Common myeloid progenitor, CD34-positive (primary cell): Measurements from ENCODE around the gene MRTFA.
A peak's percentile ranks its signal among the peaks of the same experiment; 100 is the strongest.
"Not testable (repeated sequence)": the region's sequence is repeated elsewhere in the genome, so short reads cannot be mapped to it uniquely, and the experiment has no call there.

Experiments
- CTCF ChIA-PET: fragments of 350-600 bp; sonication (Branson Sonifier 250); formaldehyde crosslinking; loops from one replicate; lab custom pipeline; 2021; ENCODE audit warnings: antibody characterized with exemption; lab: Charles Lee
- POLR2A ChIA-PET: fragments of 350-600 bp; sonication (Branson Sonifier 250); formaldehyde crosslinking; loops from one replicate; lab custom pipeline; 2021; ENCODE audit warnings: antibody characterized with exemption; lab: Charles Lee
- DNase-seq, 3 donors: peaks; one replicate each; pipeline versions ENCODE4 v3.0.0 to v3.0.0-alpha.2; 2013
- H3K27ac ChIP-seq, 2 experiments: 1 replicate in 1 of 2; 2 replicates in 1 of 2; pipeline ENCODE4 v1.7.0; 2013; ENCODE audit warnings: inconsistent platforms in 2 of 2, low read length in 2 of 2, mild to moderate bottlenecking in 2 of 2, low read depth in 1 of 2, moderate library complexity in 1 of 2; ENCODE audit not compliant: severe bottlenecking in 2 of 2, insufficient read depth in 1 of 2, poor library complexity in 1 of 2
- H3K27me3 ChIP-seq, 5 experiments: replicated peaks in 2 of 5; 1 replicate in 3 of 5; 2 replicates in 2 of 5; pipeline versions ENCODE4 v1.6.1 to v1.7.0; 2013; ENCODE audit warnings: low read length in 4 of 5, mild to moderate bottlenecking in 2 of 5, moderate library complexity in 2 of 5, inconsistent platforms in 1 of 5; ENCODE audit not compliant: insufficient read depth in 5 of 5, control insufficient read depth in 4 of 5
- H3K36me3 ChIP-seq, 4 experiments: 1 replicate in 2 of 4; 2 replicates in 2 of 4; pipeline versions ENCODE4 v1.6.1 to v1.7.0; 2013; ENCODE audit warnings: low read length in 3 of 4, control low read depth in 1 of 4, mild to moderate bottlenecking in 1 of 4; ENCODE audit not compliant: control insufficient read depth in 4 of 4, insufficient read depth in 4 of 4
- H3K4me1 ChIP-seq, 4 experiments: 1 replicate in 3 of 4; 2 replicates in 1 of 4; pipeline versions ENCODE4 v1.6.1 to v1.7.1; 2013; ENCODE audit warnings: low read length in 3 of 4, mild to moderate bottlenecking in 3 of 4, control low read depth in 1 of 4, inconsistent platforms in 1 of 4, moderate library complexity in 1 of 4; ENCODE audit not compliant: control insufficient read depth in 4 of 4, insufficient read depth in 4 of 4; ENCODE audit errors: control extremely low read depth in 1 of 4
- H3K4me3 ChIP-seq, 7 experiments: 1 replicate in 4 of 7; 2 replicates in 3 of 7; pipeline versions ENCODE4 v1.5.1 to v1.7.0; 2013; ENCODE audit warnings: mild to moderate bottlenecking in 7 of 7, low read length in 6 of 7, moderate library complexity in 6 of 7, inconsistent platforms in 2 of 7, low read depth in 2 of 7, control low read depth in 1 of 7; ENCODE audit not compliant: insufficient read depth in 4 of 7, control insufficient read depth in 1 of 7; ENCODE audit errors: extremely low read depth in 1 of 7
- H3K9me3 ChIP-seq, 5 experiments: 1 replicate in 4 of 5; 2 replicates in 1 of 5; pipeline versions ENCODE4 v1.6.1 to v1.7.1; 2013; ENCODE audit warnings: low read length in 4 of 5, mild to moderate bottlenecking in 2 of 5, inconsistent platforms in 1 of 5, low read depth in 1 of 5, moderate library complexity in 1 of 5; ENCODE audit not compliant: control insufficient read depth in 4 of 5, insufficient read depth in 2 of 5; ENCODE audit errors: control extremely low read depth in 1 of 5
- WGBS: methylation state at CpG from one replicate; pipeline ENCODE4 v1.1.5; 2013; ENCODE audit not compliant: insufficient coverage; 5-methylcytosine and 5-hydroxymethylcytosine counted together

The MRTFA gene

GRCh38 chr22:40516416-40516815, 120.1 kb downstream of the MRTFA start:
- DNase-seq = no peak
- Histone ChIP-seq H3K36me3 (peaks cover 0 to 5% (median 2%) of the 10 kb centered on the region in 4 experiments), H3K4me1 (no peaks in the 10 kb centered on the region), H3K4me3 (no peak overlapping the region), H3K27me3 (no peaks in the 10 kb centered on the region), H3K9me3 (no peaks in the 10 kb centered on the region), H3K27ac (no peak overlapping the region)
- POLR2A ChIA-PET = no interaction called here
- 100% methylated on average over 1 of the region's 3 CpGs for WGBS
- CTCF ChIA-PET = interaction anchor here (0.9 to 1.5 kb wide), 5 partner anchors 8 to 167 kb away, joined by 3 to 9 read pairs (median 3); no protein-coding TSS in a partner anchor

- H3K36me3 ChIP-seq = peaks cover 0 to 2% (median under 1%) of the 10 kb centered on the region in 4 experiments
- POLR2A ChIA-PET = interaction anchor here (0.6 to 1.1 kb wide), 2 partner anchors 18 to 137 kb away, joined by 4 to 8 read pairs; no protein-coding TSS in a partner anchor
- peaks cover 13 to 23% (median 23%) of the 10 kb centered on the region in 4 experiments for H3K4me1 ChIP-seq
- CTCF ChIA-PET = interaction anchor here (0.8 to 2.0 kb wide), 5 partner anchors 12 to 133 kb away, joined by 3 to 11 read pairs (median 3); no protein-coding TSS in a partner anchor
- 100% methylated on average over 1 of the region's 2 CpGs for WGBS
- no peak for DNase-seq
- H3K9me3 ChIP-seq = no peaks in the 10 kb centered on the region
- H3K4me3 ChIP-seq = no peak overlapping the region
- no peaks in the 10 kb centered on the region for H3K27me3 ChIP-seq
- H3K27ac ChIP-seq = no peak overlapping the region
These were observed 123.9 kb downstream of the MRTFA start for GRCh38 chr22:40512426-40513136.

DNA sequence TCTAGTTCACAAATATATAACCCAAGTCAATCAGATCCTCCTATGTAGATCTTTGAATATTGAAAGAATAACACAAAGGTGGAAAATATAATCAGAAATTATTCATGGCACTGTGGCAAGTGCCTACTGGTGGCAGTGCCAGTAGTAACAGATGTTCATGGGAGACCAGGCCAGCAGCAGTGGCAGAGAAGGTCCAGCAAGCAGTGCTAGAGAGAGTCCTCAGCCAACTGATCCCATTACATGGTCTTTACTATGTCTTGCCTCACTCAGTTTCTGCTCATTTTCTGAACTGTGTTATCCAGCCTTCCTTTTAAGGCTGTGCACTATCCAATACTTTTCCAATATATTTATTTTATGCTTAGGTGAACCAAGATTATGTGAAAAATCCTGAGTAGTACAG, 124.9 kb downstream of the MRTFA start:
- DNase-seq = no peak
- peaks cover 13 to 23% (median 23%) of the 10 kb centered on the region in 4 experiments for H3K4me1 ChIP-seq
- no peaks in the 10 kb centered on the region for H3K9me3 ChIP-seq
- H3K27me3 ChIP-seq = no peaks in the 10 kb centered on the region
- CTCF ChIA-PET = no interaction called here
- POLR2A ChIA-PET = no interaction called here
- no peak overlapping the region for H3K4me3 ChIP-seq
- H3K36me3 ChIP-seq = peaks cover 0 to 5% (median 0%) of the 10 kb centered on the region in 4 experiments
- H3K27ac ChIP-seq = no peak overlapping the region

- H3K27me3 ChIP-seq = no peaks in the 10 kb centered on the region
- DNase-seq = no peak
- 90% methylated on average over 2 of the region's 4 CpGs for WGBS
- H3K36me3 ChIP-seq = peaks cover 0 to 5% (median 0%) of the 10 kb centered on the region in 4 experiments
- H3K27ac ChIP-seq = no peak overlapping the region
- no peak overlapping the region for H3K4me3 ChIP-seq
- CTCF ChIA-PET = interaction anchor here (1.2 kb wide), 1 partner anchor 14 kb away, joined by 4 read pairs; no protein-coding TSS in a partner anchor
- no peaks in the 10 kb centered on the region for H3K9me3 ChIP-seq
- peaks cover 13 to 23% (median 23%) of the 10 kb centered on the region in 4 experiments for H3K4me1 ChIP-seq
- POLR2A ChIA-PET = no interaction called here
These were observed 125.7 kb downstream of the MRTFA start for GRCh38 chr22:40510631-40511364.

DNA sequence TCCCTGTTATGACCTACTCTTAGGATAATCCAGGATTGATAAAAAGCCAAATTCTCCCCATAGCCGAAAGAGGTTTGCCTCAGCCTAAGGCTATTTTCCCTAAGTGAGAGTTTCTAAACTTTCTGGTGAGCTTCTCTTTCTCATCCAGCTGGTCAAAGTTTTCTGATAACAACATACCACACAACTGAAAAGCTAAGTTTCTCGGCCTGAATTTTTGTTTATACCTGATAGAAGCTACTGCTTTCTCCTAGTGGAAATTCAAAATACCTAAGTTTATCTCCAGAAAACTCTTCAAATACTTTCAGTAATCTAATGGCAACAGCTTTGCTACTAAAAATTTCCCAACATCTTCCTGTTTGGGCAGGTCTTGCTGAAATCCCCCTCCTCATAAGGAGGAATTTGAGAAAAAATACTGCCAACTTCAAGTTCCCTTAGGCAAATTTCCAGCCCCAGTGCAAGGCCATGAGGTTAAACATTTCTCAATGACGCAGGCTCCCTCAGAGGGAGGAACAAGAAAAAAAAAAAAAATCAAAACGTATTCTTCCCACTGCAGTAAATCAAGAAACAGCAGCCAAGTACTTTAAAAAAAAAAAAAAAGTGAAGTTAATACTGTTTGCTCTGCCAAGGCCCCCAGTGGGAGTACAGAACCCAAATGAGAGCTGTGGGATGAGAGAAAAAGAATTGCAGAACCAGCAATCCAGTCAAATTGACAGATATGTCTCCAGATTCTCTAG, 127.0 kb downstream of the MRTFA start:
- H3K27ac ChIP-seq = peak overlapping the region in 1 of 2 experiments; percentile 73
- peaks cover 0 to 3% (median 0%) of the 10 kb centered on the region in 4 experiments for H3K36me3 ChIP-seq
- H3K9me3 ChIP-seq = no peaks in the 10 kb centered on the region
- H3K4me1 ChIP-seq = peaks cover 13 to 23% (median 23%) of the 10 kb centered on the region in 4 experiments
- peak; percentile 76 to 80 (median 80) for DNase-seq
- CTCF ChIA-PET = interaction anchor here (1.1 kb wide), 2 partner anchors 11 to 15 kb away, joined by 3 read pairs; no protein-coding TSS in a partner anchor
- WGBS = 50% methylated on average over 2 of the region's 4 CpGs
- POLR2A ChIA-PET = interaction anchor here (0.6 to 0.8 kb wide), 3 partner anchors 62 to 249 kb away, joined by 3 to 4 read pairs (median 3); no protein-coding TSS in a partner anchor
- H3K4me3 ChIP-seq = peak overlapping the region in 1 of 7 experiments; percentile 13
- H3K27me3 ChIP-seq = no peaks in the 10 kb centered on the region

- H3K27me3 ChIP-seq, CTCF ChIA-PET, H3K27ac ChIP-seq, H3K36me3 ChIP-seq, H3K9me3 ChIP-seq, H3K4me3 ChIP-seq, DNase-seq: not testable (repeated sequence)
- WGBS = 91% methylated on average over 4 of the region's 8 CpGs
- peaks cover 13 to 23% (median 23%) of the 10 kb centered on the region in 4 experiments for H3K4me1 ChIP-seq
- POLR2A ChIA-PET = interaction anchor here (0.9 kb wide), 1 partner anchor 142 kb away, joined by 3 read pairs; no protein-coding TSS in a partner anchor
These were observed 128.5 kb downstream of the MRTFA start for GRCh38 chr22:40508046-40508445.
